Stimulated activated naive CD4-positive, alpha-beta T cell treated with Interleukin-2 at 50 U/mL for 16 hours (primary cell): ENCODE measurements around the gene SAMD11.
"Not testable (repeated sequence)": the region's sequence is repeated elsewhere in the genome, so short reads cannot be mapped to it uniquely, and the experiment has no call there.

Experiments used
- DNase-seq: peaks from one replicate; lab custom pipeline; 2025; lab: John Stamatoyannopoulos, UW

The SAMD11 gene

GRCh38 chr1:923131-923990 is at the start of gene SAMD11:
TSS of gene SAMD11 (plus strand) at chr1:923923. CDS start at chr1:924432, 509 bp downstream.
- peak; percentile 48 for DNase-seq

GRCh38 chr1:876428-877208 is 47.1 kb upstream of the SAMD11 start:
- not testable (repeated sequence) for DNase-seq

GRCh38 chr1:877209-877986 is 46.3 kb upstream of the SAMD11 start:
- not testable (repeated sequence) for DNase-seq

- DNase-seq, result not testable (repeated sequence)
Measured at GRCh38 chr1:880511-880910, 43.2 kb upstream of the SAMD11 start.

- not testable (repeated sequence) for DNase-seq
Measured at GRCh38 chr1:880915-881314, 42.8 kb upstream of the SAMD11 start.

- DNase-seq, result no peak
Measured at GRCh38 chr1:886311-886710, 37.4 kb upstream of the SAMD11 start.

- no peak for DNase-seq
Measured at GRCh38 chr1:886760-887159, 37.0 kb upstream of the SAMD11 start.

GRCh38 chr1:888297-888696 is 35.4 kb upstream of the SAMD11 start:
- DNase-seq, result no peak

GRCh38 chr1:889774-890173 is 33.9 kb upstream of the SAMD11 start:
- DNase-seq, result not testable (repeated sequence)

GRCh38 chr1:890234-890633 is 33.5 kb upstream of the SAMD11 start:
- not testable (repeated sequence) for DNase-seq

- no peak for DNase-seq
Measured at GRCh38 chr1:890661-891060, 33.1 kb upstream of the SAMD11 start.

- DNase-seq, result no peak
Measured at GRCh38 chr1:897226-897625, 26.5 kb upstream of the SAMD11 start.

GRCh38 chr1:897951-898350 is 25.8 kb upstream of the SAMD11 start:
- DNase-seq, result not testable (repeated sequence)

- no peak for DNase-seq
Measured at GRCh38 chr1:899636-900317, 23.9 kb upstream of the SAMD11 start.

GRCh38 chr1:901108-901859 is 22.4 kb upstream of the SAMD11 start:
- DNase-seq, result no peak

GRCh38 chr1:902802-903201 is 20.9 kb upstream of the SAMD11 start:
- DNase-seq, result no peak

GRCh38 chr1:903305-903704 is 20.4 kb upstream of the SAMD11 start:
- no peak for DNase-seq

- DNase-seq, result no peak
Measured at GRCh38 chr1:903721-904271, 19.9 kb upstream of the SAMD11 start.

- peak; percentile 79 for DNase-seq
Measured at GRCh38 chr1:904310-904950, 19.3 kb upstream of the SAMD11 start.
